C4-2B (cell line): Measurements from ENCODE around the gene PPP2R1B.

ENCODE experiments used
- CTCF ChIP-seq: fragments of 450-650 bp; conservative IDR thresholded peaks from 2 replicates; pipeline ENCODE4 v1.5.1; 2017; ENCODE audit warnings: mild to moderate bottlenecking
- ZFX ChIP-seq: fragments of 450-650 bp; IDR thresholded peaks from 2 replicates; pipeline ENCODE4 v1.6.1; 2017

- no peak for TF ChIP-seq CTCF
- TF ChIP-seq ZFX, result no peak
Measured at GRCh38 chr11:111736621-111737443, 29.4 kb downstream of the PPP2R1B start.
